T-helper 1 cell treated with Interleukin-12 subunit alpha and Interleukin-12 subunit beta and Interleukin-4 antibody, amounts not matched to agents 30 ng/mL and 1 ng/mL, for 36 hours (primary cell): ENCODE results near the gene ALG12. TPM values are rescaled to one million over a fixed set of nuclear protein-coding genes. Genes with fewer than 3 reads are reported as not detected.

Source experiments
- intact Hi-C: fragments of 100-400 bp; cut with micrococcal nuclease; formaldehyde crosslinking; loops from one replicate; pipeline ENCODE4 v1.15.1; 2024
- total RNA-seq: library from RNA; stranded (reverse); gene quantifications from 2 replicates; pipeline ENCODE4 v1.2.3, GENCODE V29; 2022

Gene ALG12
- total RNA-seq, 1 donor from 2014 or later = 21.1 TPM

GRCh38 chr22:49897015-49897684, 21.1 kb downstream of the ALG12 start:
- intact Hi-C loops = no loop called here

GRCh38 chr22:49896201-49896600, 22.0 kb downstream of the ALG12 start:
- intact Hi-C loops = no loop called here

- intact Hi-C loops = no loop called here
These were observed 23.8 kb downstream of the ALG12 start for GRCh38 chr22:49894322-49895054.

- intact Hi-C loops = no loop called here
These were observed 25.2 kb downstream of the ALG12 start for GRCh38 chr22:49893025-49893424.

GRCh38 chr22:49892226-49892899, 25.9 kb downstream of the ALG12 start:
- intact Hi-C loops = no loop called here

GRCh38 chr22:49889071-49889470, 29.2 kb downstream of the ALG12 start:
- intact Hi-C loops = no loop called here

- intact Hi-C loops = no loop called here
These were observed 30.5 kb downstream of the ALG12 start for GRCh38 chr22:49887702-49888101.

GRCh38 chr22:49887064-49887451, 31.2 kb downstream of the ALG12 start:
- intact Hi-C loops = no loop called here

GRCh38 chr22:49886346-49887063, 31.7 kb downstream of the ALG12 start:
- intact Hi-C loops = no loop called here

GRCh38 chr22:49885881-49886280, 32.4 kb downstream of the ALG12 start:
- intact Hi-C loops = no loop called here

- intact Hi-C loops = no loop called here
These were observed 33.0 kb downstream of the ALG12 start for GRCh38 chr22:49885281-49885680.

GRCh38 chr22:49884503-49885260, 33.6 kb downstream of the ALG12 start:
- intact Hi-C loops = loop anchor here (5.0 kb wide), 1 partner anchor 77 kb away; no protein-coding TSS in a partner anchor

GRCh38 chr22:49884075-49884474, 34.2 kb downstream of the ALG12 start:
- intact Hi-C loops = loop anchor here (5.0 kb wide), 1 partner anchor 77 kb away; no protein-coding TSS in a partner anchor

GRCh38 chr22:49883294-49883640, 35.0 kb downstream of the ALG12 start:
- intact Hi-C loops = loop anchor here (5.0 kb wide), 1 partner anchor 76 kb away; no protein-coding TSS in a partner anchor

GRCh38 chr22:49882519-49883293, 35.5 kb downstream of the ALG12 start:
- intact Hi-C loops = loop anchor here (5.0 kb wide), 1 partner anchor 75 kb away; no protein-coding TSS in a partner anchor

- intact Hi-C loops = loop anchor here (2.0 to 5.0 kb wide), 5 partner anchors 15 to 115 kb away; partner anchors contain the start of gene BRD1
These were observed 36.4 kb downstream of the ALG12 start for GRCh38 chr22:49881856-49882255.

- intact Hi-C loops = loop anchor here (2.0 to 5.0 kb wide), 5 partner anchors 13 to 113 kb away; partner anchors contain the start of gene BRD1
These were observed 38.0 kb downstream of the ALG12 start for GRCh38 chr22:49880281-49880680.

GRCh38 chr22:49879871-49880270, 38.4 kb downstream of the ALG12 start:
- intact Hi-C loops = loop anchor here (2.0 to 5.0 kb wide), 5 partner anchors 13 to 113 kb away; partner anchors contain the start of gene BRD1

GRCh38 chr22:49878206-49878605, 40.0 kb downstream of the ALG12 start:
- intact Hi-C loops = no loop called here

- intact Hi-C loops = no loop called here
These were observed 40.6 kb downstream of the ALG12 start for GRCh38 chr22:49877642-49878041.
